SK-N-DZ (cell line): ENCODE results near the gene CHRNA1.
A peak's percentile ranks its signal among the peaks of the same experiment; 100 is the strongest.

Source experiments
- DNase-seq: peaks from one replicate; pipeline ENCODE4 v3.0.0-alpha.2; 2015; ENCODE audit warnings: low spot score

CHRNA1 gene

DNA sequence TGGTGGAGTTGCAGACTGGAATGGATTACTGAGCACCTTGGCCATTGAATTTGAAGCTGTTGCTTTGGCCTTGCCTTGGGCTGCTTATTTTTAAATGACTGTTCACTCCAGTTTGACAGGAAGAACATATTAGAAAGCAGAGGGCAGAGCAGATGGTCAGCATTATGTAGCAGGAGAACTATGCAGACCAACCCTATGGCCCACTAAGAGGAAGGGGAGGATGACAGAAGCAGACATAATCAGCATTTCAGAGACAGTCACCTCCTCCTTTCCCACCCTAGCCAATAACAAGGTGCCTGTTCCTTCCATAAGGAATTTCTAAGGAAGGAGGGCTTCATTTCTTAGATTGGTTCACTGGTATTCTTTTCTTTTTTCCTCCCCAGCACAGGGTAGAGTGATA is 2.4 kb downstream of the CHRNA1 start:
- DNase-seq, result no peak

DNA sequence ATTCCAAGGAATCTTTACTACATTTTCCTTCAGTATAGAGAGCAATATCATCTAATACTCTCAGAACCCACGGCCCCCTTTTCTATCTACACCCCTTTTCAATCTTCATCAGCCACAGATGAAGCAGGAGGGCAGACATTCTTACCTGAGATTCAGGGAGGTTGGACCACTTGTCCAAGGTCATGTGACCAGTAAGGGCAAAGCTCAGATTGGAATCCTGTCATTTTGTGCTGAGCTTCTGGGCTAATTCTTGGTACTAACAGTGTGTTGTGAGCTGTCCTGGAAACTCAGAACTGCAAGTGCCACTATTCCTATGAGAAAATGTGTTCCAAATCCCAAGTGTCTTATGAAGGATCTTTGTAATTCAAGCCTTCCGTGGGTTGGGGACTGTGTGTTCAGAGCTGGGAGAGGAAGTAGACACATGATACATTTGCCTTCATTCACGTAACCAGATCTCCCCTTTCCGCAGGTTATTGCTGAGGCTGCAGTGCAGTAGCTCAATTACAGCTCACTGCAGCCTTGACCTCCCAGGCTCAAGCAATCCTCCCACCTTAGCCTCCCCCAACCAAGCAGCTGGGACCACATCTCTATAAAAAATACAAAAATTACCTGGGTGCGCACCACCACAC is 3.3 kb downstream of the CHRNA1 start:
- DNase-seq, result no peak

DNA sequence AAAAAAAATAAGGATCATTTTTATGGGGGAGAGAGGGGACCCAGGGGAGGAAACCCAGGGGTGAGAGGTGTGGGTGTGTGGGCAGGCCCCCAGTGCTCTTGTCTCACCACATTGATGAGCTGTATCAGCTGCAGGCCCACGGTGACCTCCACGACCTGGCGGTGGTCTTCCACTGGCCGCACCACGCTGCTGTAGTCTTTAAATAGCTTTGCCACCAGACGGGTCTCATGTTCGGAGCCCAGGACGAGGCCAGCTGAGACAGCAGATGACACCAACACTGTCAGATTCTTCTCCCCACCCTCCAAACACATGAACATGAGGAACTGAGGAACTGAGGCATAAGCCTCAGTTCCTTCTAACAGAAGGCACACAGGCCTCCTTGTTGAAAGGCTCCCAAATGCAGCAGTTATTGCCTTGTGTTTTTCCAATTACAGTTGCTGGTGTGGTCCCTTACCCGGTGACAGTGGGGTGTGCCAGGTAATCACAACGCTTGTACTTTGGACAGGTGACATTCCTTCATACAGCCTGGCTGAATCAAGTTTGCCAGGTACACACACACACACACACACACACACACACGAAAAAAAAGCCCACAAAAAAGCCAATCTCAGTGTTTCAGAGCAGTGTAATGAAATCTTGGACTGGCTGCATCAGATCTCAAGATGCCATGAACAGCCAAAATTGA is 4.7 kb downstream of the CHRNA1 start:
- no peak for DNase-seq

DNA sequence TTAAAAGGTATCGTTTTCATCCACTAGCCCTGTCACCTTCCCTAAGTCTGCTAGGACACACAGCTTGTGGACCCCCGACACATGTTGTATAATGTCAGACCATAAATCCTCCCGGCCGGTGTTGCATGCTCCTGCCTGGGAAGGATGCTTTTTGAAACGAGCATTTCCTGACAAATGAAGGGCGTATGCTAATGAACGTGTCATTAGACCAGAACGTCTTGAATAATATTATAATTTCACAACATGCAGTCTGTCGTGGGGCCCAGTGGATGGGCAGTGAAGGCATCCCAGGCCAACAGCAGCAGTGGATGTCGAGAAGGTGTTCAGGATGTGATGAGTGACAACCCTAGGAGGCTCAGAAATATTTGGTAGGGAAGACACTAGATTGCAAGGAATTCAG is 7.5 kb downstream of the CHRNA1 start:
- DNase-seq, result no peak

DNA sequence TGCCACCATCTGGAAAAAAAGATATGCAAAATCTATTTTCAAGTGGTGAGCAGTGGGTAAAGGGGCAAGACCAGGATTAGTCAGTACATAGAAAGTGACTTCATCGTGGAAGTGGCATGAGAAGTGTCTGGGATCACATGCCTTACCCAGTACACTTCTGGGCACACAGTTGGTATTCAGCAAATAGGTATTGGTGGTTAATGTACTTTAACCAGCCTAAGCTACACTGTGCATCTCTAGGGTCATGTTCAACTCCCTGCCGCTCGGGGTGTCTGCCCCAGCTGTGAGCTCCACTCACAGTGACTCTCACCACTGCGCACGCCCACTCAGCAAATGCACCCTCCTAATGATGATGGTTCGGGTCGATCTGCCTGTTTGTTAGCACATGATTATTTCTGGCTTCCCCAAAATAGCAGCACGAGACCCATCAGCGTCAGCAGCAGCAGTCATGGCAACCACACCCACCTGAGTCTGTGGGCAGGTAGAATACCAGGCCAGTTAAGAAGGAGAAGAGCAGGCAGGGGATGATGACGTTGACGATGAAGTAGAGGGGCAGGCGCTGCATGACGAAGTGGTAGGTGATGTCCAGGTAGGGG is 11.1 kb downstream of the CHRNA1 start:
- no peak for DNase-seq

DNA sequence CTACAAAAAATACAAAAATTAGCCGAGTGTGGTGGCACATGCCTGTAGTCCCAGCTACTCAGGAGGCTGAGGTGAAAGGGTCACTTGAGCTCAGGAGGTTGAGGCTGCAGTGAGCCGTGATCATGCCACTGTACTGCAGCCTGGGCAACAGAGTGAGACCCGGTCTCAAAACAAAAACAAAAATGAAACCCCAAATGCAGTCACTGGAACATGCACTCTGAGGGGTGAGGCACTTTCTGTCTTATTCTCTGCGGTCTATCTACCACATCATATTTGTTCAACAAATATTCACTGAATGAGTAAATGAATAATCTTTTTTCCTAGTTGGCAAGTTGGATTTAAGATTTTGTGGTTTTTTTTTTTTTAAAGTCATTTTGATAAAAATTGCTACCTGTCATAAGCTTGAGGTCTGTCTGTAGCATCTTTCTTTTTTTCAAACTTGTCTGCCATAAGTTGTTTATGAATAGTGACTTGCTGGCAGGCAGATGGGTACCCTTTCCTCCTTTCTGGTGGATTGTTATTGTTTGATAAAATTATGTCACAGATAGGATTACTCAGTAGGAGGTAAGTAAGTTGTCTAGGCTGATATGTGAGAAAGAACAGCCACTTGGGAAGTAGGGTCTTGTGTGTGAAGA is 11.8 kb downstream of the CHRNA1 start:
- DNase-seq, result no peak

DNA sequence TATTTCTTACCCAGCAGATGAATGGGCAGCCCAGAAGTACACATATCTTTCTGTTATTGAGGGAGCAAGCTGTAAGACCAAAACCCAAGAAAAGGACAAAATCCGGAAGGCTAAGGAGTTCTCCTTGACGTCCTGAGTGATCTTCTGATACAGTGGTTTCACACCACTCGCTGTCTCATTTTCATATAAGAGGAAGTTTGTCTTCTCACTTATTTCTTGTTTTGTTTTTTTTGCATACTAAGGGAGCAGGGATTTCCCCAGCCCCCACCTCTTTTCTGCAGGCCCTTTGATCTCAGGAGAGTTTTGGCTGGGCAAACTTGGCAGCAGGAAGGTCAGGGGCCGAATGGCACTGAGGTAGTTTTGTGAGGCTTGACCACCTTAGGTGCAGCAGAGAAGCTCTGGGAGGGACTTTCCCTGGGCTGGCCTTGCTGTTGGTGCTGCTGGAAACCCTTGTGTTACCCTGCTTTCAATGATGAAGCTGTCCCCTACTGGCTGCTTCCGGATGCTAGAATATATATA is 13.3 kb downstream of the CHRNA1 start:
- no peak for DNase-seq

DNA sequence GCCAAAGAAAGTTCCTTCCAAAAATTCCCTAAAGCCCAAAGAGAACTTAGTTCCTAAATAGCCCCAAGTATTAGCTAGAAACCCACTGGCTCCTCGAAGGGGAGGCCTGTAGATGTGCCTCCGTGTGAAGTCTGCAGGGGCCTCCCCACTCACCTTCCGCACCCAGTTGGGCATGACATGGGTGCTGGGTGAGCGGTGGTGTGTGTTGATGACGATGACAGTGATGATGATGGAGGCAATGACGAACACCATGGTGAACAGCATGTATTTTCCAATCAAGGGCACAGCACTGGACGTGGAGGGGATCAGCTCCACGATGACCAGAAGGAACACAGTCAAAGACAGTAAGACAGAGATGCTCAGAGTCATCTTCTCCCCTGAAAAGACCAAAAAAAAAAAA is 14.5 kb downstream of the CHRNA1 start:
- DNase-seq, result no peak

DNA sequence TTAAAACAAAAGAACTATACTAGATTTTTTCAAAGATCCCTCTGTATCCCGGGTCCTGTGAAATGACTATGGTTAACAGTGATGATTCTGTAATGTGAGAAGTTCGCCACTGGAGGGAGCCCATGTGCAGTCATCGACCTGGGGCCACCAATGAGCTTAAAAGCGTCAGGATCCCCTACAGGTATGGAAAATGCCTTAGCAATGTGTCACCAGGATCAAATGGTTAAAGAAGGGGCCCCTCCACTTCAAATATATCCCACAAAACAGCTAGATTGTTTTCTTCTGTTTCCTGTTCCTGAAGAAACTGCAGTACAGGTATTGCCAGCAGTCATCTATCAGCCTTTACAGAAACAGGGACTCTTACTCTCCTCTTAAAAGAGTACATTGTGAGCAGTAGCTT is 15.3 kb downstream of the CHRNA1 start:
- peak; percentile 73 for DNase-seq

DNA sequence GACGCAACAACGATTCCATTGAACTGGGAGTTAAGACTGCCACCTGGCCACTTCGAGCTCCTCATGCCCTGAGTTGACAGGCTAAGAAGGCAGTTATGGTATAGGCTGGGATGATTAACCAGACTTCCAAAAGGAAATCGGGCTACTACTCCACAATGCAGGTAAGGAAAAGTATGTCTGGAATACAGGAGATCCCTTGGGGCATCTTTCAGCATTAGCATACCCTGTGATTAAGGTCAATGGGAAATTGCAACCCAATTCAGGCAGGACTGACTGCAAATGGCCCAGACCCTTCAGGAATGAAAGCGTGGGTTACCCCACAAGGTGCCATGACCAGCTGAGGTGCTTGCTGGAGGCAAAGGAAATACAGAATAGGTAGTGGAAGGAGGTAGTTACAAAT is 19.1 kb downstream of the CHRNA1 start:
- no peak for DNase-seq

DNA sequence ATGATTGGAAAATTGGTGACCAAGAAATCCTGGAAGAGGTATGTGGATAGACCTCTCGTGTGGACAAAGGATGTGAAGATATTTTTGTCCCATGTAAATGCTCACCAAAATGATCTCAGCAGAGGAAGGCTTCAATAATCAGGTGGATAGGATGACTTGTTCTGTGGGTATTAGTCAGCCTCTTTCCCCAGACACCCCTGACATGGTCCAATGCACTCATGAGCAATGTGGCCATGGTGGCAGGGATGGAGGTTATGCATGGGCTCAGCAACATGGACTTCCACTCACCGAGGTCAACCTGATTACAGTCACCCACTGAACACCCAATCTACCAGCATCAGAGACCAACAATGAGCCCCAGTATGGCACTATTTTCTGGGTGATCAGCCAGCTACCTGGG is 20.2 kb downstream of the CHRNA1 start:
- DNase-seq, result no peak

DNA sequence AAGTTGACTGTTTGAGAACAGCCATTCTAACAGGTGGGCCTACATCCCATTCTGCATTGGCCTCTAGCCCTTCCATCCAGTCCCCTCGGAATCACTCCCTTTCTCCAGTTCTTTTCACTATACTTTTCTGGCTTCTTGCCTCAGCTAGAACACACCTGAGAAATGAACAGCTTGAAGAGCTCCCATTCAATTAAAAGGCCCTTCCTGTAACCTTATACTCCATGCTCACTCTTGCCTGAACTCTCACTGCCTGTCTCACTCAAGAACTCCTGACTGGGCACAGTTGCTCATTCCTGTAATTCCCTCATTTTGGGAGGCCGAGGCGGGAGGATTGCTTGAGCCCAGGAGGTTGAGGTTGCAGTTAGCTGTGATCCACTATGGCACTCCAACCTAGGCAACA is 23.6 kb downstream of the CHRNA1 start:
- DNase-seq, result no peak

DNA sequence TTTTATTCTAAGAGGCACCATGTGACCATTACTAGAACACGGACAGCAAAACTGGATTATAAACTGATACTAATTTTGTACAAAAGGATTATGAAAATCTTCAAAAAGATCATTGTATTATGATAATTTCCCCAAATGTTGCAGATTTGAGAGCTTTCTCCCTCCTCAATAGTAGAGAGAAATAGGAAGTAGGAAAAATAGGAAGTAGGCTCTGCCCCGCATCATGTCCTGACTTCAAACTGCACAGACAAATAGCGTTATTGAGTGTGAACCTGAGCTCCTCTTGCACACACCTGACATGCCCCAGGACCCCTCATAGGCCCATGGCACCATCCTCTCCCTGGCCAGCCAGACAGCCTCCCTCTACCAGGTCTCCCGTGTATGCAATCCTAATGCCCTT is 25.4 kb downstream of the CHRNA1 start:
- no peak for DNase-seq

DNA sequence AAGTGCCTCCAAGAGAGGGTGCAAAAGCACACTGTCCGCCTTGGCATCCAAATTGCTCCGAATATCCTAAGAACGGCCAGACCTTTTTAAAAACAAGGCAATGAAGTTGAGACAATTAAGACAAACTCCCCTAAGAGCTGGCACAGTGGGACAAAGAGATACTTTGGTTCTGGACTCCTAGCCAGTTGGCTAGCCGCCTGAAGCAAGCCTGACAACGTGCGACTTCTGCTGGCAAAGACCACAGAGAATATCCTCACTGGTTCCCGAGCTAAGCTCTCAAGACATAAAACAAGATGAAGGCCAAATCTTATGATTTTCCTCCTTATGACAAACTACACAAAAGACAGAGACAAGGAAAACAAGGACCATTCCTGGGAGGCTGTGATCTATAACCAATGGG is 32.7 kb downstream of the CHRNA1 start:
- no peak for DNase-seq

DNA sequence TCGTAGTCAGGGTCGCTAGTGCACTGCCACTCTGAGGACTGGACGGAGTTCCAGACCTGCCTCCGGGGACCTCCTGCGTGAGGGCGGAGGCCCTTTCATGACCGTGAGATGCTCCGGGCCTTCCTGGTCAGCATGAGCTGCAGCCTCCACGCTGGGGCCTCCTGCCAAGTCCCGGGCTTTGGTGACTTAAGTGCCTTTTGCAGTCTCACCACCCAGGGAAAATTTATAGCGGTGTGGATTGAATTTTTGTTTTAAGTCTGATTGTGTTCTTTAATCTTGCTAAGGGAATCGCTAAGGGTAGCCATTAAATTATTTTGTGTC is 33.6 kb downstream of the CHRNA1 start:
- no peak for DNase-seq

DNA sequence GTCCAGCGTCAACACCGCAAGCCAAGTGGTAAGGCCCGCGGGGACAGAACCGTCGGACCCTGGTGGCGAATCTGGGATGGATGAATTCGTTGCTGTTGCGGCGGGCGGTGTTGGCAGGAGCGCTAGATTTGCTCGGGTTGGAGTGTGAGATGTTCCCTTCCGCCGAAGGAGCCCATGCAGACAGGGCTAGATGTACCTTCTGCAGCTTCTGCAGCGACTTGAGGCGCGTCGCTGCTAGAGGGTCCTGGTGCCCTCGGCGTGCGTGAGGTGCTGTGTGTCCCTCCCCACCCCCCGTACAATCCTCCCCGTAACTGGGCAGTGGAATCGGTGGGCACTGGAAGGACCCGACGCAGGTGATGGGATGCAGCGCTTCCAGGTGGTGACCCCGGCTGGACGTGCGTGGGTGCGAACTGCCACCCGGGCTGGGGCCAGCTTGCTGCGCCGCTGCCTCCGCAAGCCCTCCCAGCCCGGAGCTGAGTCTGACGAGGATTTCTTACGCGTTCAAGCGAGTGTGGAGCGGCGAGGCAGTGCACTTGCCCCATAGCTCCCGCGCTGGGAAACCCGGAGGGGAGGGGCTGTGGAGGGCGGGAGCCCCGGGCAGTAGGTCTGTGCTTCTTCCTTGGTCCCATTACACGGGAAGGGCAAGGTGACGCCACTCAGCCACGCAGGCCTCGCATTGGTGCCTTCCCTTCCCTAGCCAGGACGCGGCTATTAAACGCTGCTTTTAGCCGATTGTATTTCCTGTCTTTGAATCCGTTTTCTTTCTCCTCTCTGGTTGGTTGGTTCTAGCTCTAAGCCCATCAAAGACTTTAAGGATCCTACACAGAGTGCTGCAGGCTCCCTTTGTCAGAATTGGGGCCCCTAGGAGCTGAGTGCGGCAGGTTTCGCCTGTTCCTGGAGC is 34.2 kb downstream of the CHRNA1 start:
- peak; percentile 42 for DNase-seq

DNA sequence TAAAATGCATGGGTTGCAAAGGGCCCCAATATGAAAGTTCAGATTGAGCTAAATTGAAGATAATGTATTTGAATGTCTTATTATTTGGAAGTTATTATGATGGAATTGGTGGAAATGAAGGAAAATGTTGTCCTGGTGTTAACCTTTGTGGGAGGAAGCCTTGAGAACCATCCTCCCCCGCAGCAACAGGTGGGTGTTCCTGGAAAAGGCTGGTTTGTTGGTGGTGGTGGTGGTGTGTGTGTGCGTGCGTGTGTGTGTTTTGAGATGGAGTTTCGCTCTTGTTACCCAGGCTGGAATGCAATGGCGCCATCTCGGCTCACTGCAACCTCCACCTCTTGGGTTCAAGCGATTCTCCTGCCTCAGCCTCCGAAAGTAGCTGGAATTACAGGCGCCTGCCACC is 36.2 kb downstream of the CHRNA1 start:
- DNase-seq, result no peak

DNA sequence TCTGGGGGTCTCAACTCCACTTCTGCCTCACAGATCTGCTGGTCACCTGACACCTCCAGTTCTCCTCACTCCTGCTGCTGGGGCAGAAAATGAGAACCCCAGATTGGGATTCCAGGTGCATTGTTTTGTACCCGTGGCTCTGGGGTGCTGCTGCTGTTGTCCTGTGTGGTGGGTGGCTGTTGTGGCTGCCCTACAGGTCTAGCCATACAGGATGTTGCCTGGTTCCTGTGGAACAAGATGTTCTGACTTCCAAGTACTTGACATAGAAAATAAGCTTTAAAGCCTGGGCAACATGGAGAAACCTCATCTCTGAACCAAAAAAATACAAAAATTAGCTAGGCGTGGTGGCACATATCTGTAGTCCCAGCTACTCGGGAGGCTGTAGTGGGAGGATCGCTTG is 38.1 kb downstream of the CHRNA1 start:
- no peak for DNase-seq

DNA sequence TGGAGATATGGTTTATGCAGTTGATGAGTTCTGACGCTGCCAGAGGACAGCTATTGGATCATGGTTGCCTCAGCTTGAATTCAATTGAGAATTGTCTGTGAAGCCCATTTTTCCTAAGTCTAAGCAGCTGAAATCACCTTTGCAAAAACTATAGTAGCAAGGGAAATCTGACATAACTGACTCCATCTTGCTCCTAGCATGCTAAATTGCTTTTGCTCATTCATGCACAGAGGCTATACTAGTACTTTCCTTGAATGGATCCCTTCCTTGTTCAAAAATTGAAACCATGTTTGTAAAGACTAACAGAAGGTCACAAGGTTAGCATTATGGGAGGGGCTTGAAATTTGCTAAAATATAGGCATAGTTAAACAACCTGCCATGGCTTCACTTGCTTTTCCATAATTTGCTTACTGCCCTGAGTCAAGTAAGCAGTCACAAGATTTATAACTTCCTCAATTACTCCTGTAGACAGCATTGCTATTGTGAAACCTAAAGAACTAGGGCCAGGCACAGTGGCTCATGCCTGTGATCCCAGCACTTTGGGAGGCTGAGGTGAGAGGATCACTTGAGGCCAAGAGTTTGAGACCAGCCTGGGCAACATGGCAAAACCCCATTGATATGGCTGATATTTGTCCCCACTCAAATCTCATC is 41.2 kb downstream of the CHRNA1 start:
- DNase-seq, result no peak

DNA sequence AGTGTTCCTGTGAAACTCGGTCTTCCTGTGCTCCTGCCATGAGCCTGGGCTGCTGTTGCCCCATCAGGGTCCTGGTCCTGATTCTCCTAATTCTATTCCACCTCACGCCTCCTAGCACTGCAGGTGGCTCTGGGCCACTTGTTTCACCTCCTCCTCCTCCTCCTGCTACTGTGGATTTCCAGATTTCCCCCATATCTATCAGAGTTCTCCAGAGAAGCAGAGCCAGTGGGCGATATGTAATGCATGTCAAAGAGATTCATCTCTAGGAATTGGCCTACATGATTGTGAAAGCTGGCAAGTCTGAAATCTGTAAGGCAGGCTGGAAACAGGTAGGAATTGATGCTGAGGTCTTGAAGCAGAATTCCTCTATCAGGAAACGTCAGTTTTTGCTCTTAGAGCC is 45.3 kb downstream of the CHRNA1 start:
- no peak for DNase-seq

DNA sequence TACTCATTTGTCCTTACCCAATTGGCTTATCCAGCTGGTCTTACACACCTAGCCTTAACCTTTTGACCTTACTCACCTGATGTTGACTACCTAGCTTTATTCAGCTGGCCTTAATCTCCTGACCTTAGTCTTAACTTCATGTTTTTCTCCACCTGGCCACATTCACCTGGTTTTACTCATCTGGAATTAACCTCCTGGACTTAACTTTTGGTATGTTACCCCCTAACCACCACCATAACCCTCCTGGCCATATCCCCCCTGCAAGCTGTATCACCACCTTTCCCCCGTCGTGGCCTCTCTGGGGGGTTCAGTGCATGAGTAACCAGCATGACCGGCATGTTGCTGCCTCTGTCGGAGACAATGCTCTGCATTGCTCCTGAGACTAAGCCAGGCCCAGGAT is 45.7 kb downstream of the CHRNA1 start:
- no peak for DNase-seq
